ENCODE measurements around the gene ZBTB37.
"Not testable (repeated sequence)": the region's sequence is repeated elsewhere in the genome, so short reads cannot be mapped to it uniquely, and the experiment has no call there.

The ZBTB37 gene

GRCh38 chr1:173916667-173917066, 48.5 kb downstream of the ZBTB37 start:
- ChIA-PET POLR2A (no interaction called here), CTCF (no interaction called here)
- DNase-seq (ENCODE audit: extremely low spot score): no peak
- TF ChIP-seq, protein P1, sequence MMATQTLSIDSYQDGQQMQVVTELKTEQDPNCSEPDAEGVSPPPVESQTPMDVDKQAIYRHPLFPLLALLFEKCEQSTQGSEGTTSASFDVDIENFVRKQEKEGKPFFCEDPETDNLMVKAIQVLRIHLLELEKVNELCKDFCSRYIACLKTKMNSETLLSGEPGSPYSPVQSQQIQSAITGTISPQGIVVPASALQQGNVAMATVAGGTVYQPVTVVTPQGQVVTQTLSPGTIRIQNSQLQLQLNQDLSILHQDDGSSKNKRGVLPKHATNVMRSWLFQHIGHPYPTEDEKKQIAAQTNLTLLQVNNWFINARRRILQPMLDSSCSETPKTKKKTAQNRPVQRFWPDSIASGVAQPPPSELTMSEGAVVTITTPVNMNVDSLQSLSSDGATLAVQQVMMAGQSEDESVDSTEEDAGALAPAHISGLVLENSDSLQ (IDR thresholded peaks at IDR 0.05): no peak
- no peak for TF ChIP-seq TARDBP (IDR thresholded peaks at IDR 0.05)
- no peak for TF ChIP-seq FOXA1 (IDR thresholded peaks at IDR 0.05)
- TF ChIP-seq ELF4 (IDR thresholded peaks at IDR 0.05): no peak
- no peak for TF ChIP-seq SUZ12 (IDR thresholded peaks at IDR 0.05)

GRCh38 chr1:173917149-173917548, 49.0 kb downstream of the ZBTB37 start, which contains the start of gene SERPINC1:
Gene SERPINC1, minus strand, starts transcription at chr1:173917327. Its CDS starts 68 bp downstream, at chr1:173917259.
- ChIA-PET CTCF (no interaction called here), POLR2A (no interaction called here)
- TF ChIP-seq FOXK2 (IDR thresholded peaks at IDR 0.05) (no peak), FOXM1 (IDR thresholded peaks at IDR 0.05; ENCODE audit: borderline replicate concordance) (no peak), ELF4 (IDR thresholded peaks at IDR 0.05) (no peak), ARNT (IDR thresholded peaks at IDR 0.05) (no peak), ZNF384 (IDR thresholded peaks at IDR 0.05) (no peak), HDGF (IDR thresholded peaks at IDR 0.05; ENCODE audit: borderline replicate concordance) (no peak), BHLHE40 (IDR thresholded peaks at IDR 0.05; ENCODE audit: borderline replicate concordance) (no peak), FOXA1 (IDR thresholded peaks at IDR 0.05) (no peak), SUZ12 (IDR thresholded peaks at IDR 0.05) (no peak), TARDBP (IDR thresholded peaks at IDR 0.05) (no peak), SP1 (IDR thresholded peaks at IDR 0.05) (no peak), LEF1 (IDR thresholded peaks at IDR 0.05; ENCODE audit: borderline replicate concordance) (no peak), L3MBTL2 (conservative IDR thresholded peaks at IDR 0.05) (no peak), NFRKB (IDR thresholded peaks at IDR 0.05) (no peak), CTBP1 (IDR thresholded peaks at IDR 0.05; ENCODE audit: borderline replicate concordance) (no peak)
- TF ChIP-seq, protein P1 (IDR thresholded peaks at IDR 0.05): no peak
- no peak for DNase-seq (ENCODE audit: extremely low spot score)

GRCh38 chr1:173917635-173918493, 49.7 kb downstream of the ZBTB37 start:
- no peak for TF ChIP-seq LEF1 (IDR thresholded peaks at IDR 0.05; ENCODE audit: borderline replicate concordance)
- TF ChIP-seq CTBP1 (IDR thresholded peaks at IDR 0.05; ENCODE audit: borderline replicate concordance): no peak
- TF ChIP-seq SP1 (IDR thresholded peaks at IDR 0.05): no peak
- TF ChIP-seq ZNF384 (IDR thresholded peaks at IDR 0.05): no peak
- no peak for TF ChIP-seq BHLHE40 (IDR thresholded peaks at IDR 0.05; ENCODE audit: borderline replicate concordance)
- no peak for TF ChIP-seq SUZ12 (IDR thresholded peaks at IDR 0.05)
- no peak for TF ChIP-seq FOXM1 (IDR thresholded peaks at IDR 0.05; ENCODE audit: borderline replicate concordance)
- TF ChIP-seq, protein P1 (IDR thresholded peaks at IDR 0.05): no peak
- CTCF ChIA-PET: no interaction called here
- DNase-seq (ENCODE audit: extremely low spot score): no peak
- POLR2A ChIA-PET: no interaction called here

DNA sequence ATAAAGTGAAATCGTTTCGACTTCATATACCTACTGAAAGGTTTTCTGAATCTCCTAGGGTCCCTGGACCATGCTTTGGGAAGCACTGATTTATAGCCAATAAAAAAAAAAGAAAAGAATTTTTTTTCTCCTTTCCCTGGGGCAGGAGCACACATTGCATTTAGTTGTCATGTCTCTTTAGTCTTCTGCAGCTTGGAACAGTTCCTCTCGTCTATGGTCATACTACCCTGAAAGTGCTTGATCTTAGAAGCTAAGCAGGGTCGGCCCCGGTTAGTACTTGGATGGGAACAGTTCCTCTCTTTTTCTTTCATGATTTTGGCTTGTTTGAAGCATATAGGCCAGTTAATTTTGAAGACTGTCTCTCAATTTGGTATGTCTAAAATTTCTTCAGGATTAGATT, 52.7 kb downstream of the ZBTB37 start:
- ChIA-PET POLR2A (interaction anchor here (0.6 to 1.7 kb wide), 2 partner anchors 52 to 826 kb away, joined by 3 to 4 read pairs; partner anchors contain the start of gene ZBTB37), CTCF (no interaction called here)
- no peak for TF ChIP-seq L3MBTL2 (conservative IDR thresholded peaks at IDR 0.05)
- TF ChIP-seq ARNT (IDR thresholded peaks at IDR 0.05): no peak
- DNase-seq (ENCODE audit: extremely low spot score): no peak

- CTCF ChIA-PET: no interaction called here
- POLR2A ChIA-PET: no interaction called here
- TF ChIP-seq LEF1 (IDR thresholded peaks at IDR 0.05; ENCODE audit: borderline replicate concordance): no peak
- TF ChIP-seq ZNF384 (IDR thresholded peaks at IDR 0.05): no peak
- TF ChIP-seq BHLHE40 (IDR thresholded peaks at IDR 0.05; ENCODE audit: borderline replicate concordance): no peak
- no peak for TF ChIP-seq NFRKB (IDR thresholded peaks at IDR 0.05)
- TF ChIP-seq, protein P1 (IDR thresholded peaks at IDR 0.05): no peak
- TF ChIP-seq TARDBP (IDR thresholded peaks at IDR 0.05): no peak
- no peak for TF ChIP-seq FOXK2 (IDR thresholded peaks at IDR 0.05)
- TF ChIP-seq SP1 (IDR thresholded peaks at IDR 0.05): no peak
- no peak for TF ChIP-seq HDGF (IDR thresholded peaks at IDR 0.05; ENCODE audit: borderline replicate concordance)
- TF ChIP-seq SUZ12 (IDR thresholded peaks at IDR 0.05): no peak
- TF ChIP-seq FOXA1 (IDR thresholded peaks at IDR 0.05): no peak
- TF ChIP-seq CTBP1 (IDR thresholded peaks at IDR 0.05; ENCODE audit: borderline replicate concordance): no peak
- no peak for TF ChIP-seq FOXM1 (IDR thresholded peaks at IDR 0.05; ENCODE audit: borderline replicate concordance)
- TF ChIP-seq ARNT (IDR thresholded peaks at IDR 0.05): no peak
- TF ChIP-seq L3MBTL2 (conservative IDR thresholded peaks at IDR 0.05): no peak
- no peak for TF ChIP-seq ELF4 (IDR thresholded peaks at IDR 0.05)
- DNase-seq (ENCODE audit: extremely low spot score): no peak
Observed at GRCh38 chr1:173925306-173926242, 57.4 kb downstream of the ZBTB37 start.

GRCh38 chr1:173930541-173930940, 62.4 kb downstream of the ZBTB37 start:
- POLR2A ChIA-PET; CTCF ChIA-PET; DNase-seq (ENCODE audit: extremely low spot score): not testable (repeated sequence)

Measured in HEK293T (cell line).